HepG2 (cell line): ENCODE results near the gene TPBGL. TPM values are rescaled to one million over a fixed set of nuclear protein-coding genes. Genes with fewer than 3 reads are reported as not detected.

Source experiments
- ATAC-seq: fragments of 200-7000 bp; cut with Tn5 transposase; 3 replicates; pipeline ENCODE4 v1.9.1; 2020; ENCODE audit warnings: mild to moderate bottlenecking, moderate library complexity
- BruUV-seq: library from RNA; stranded (reverse); fragments of 400-500 nt; replicated peaks from 2 replicates; lab custom pipeline; 2021; lab: Mats Ljungman, UMichigan
- CTCF ChIA-PET: fragments of 300-600 bp; formaldehyde crosslinking; extraction: SDS; loops from one replicate; lab custom pipeline; 2021; ENCODE audit warnings: low total read pairs, inconsistent platforms, low intra/inter-chr PET ratio; lab: Yijun Ruan, JAX
- POLR2A ChIA-PET: fragments of 350-600 bp; sonication (Branson Sonifier 250); formaldehyde crosslinking; loops from one replicate; lab custom pipeline; 2020; ENCODE audit warnings: antibody characterized with exemption, inconsistent platforms; lab: Yijun Ruan, JAX
- DNase-seq: peaks from one replicate; pipeline ENCODE4 v3.0.0-alpha.2; 2015; ENCODE audit warnings: low spot score
- FAIRE-seq: peaks from 3 replicates; lab custom pipeline; 2011; peaks lifted over from hg19 to GRCh38; lab: Jason Lieb, UNC
- H2AFZ ChIP-seq: one replicate; pipeline ENCODE4 v1.6.1; 2011; ENCODE audit warnings: low read length, inconsistent platforms
- H3K27ac ChIP-seq: fragments of 300-600 bp; 3 replicates; pipeline ENCODE4 v1.8.0; 2011; ENCODE audit warnings: mixed run types, mild to moderate bottlenecking, mixed read lengths, low read length, inconsistent platforms; ENCODE audit not compliant: insufficient read depth; ENCODE audit errors: extremely low read length
- H3K27me3 ChIP-seq, 2 experiments: fragments of 200-600 bp in 1 of 2; 2 replicates in 1 of 2; 3 replicates in 1 of 2; pipeline versions ENCODE4 v1.6.0 to v1.8.0; 2011; ENCODE audit warnings: low read length in 2 of 2, mild to moderate bottlenecking in 2 of 2, moderate library complexity in 2 of 2, inconsistent platforms in 1 of 2; ENCODE audit not compliant: insufficient read depth in 2 of 2, control insufficient read depth in 1 of 2
- H3K36me3 ChIP-seq, 2 experiments: fragments of 200-600 bp in 1 of 2; replicated peaks in 1 of 2; 2 replicates in 1 of 2; 3 replicates in 1 of 2; pipeline versions ENCODE4 v1.5.1 to v1.8.0; 2011; ENCODE audit warnings: low read length in 2 of 2, inconsistent platforms in 1 of 2; ENCODE audit not compliant: insufficient read depth in 2 of 2, control insufficient read depth in 1 of 2
- H3K4me1 ChIP-seq: 2 replicates; pipeline ENCODE4 v1.5.1; 2012; ENCODE audit warnings: low read length, inconsistent platforms; ENCODE audit not compliant: insufficient read depth
- H3K4me2 ChIP-seq: 2 replicates; pipeline ENCODE4 v1.6.0; 2011; ENCODE audit warnings: low read depth, low read length, inconsistent platforms
- H3K4me3 ChIP-seq, 3 experiments: fragments of 200-600 bp in 1 of 3; sonication (generic), shearing (Covaris generic) in 1 of 3; replicated peaks in 1 of 3; 2 replicates each; pipeline ENCODE4 v1.5.1; 2011 to 2016; ENCODE audit warnings: low read length in 3 of 3, inconsistent platforms in 2 of 3, low read depth in 2 of 3, mild to moderate bottlenecking in 2 of 3, control low read depth in 1 of 3, mixed read lengths in 1 of 3; ENCODE audit not compliant: insufficient read depth in 1 of 3
- H3K79me2 ChIP-seq: one replicate; pipeline ENCODE4 v1.6.1; 2011; ENCODE audit warnings: low read length, inconsistent platforms; ENCODE audit not compliant: insufficient read depth
- H3K9ac ChIP-seq: 2 replicates; pipeline ENCODE4 v1.6.0; 2011; ENCODE audit warnings: mild to moderate bottlenecking, low read depth, low read length, inconsistent platforms; ENCODE audit not compliant: insufficient read depth
- H3K9me3 ChIP-seq: 2 replicates; pipeline ENCODE4 v1.5.1; 2012; ENCODE audit warnings: mild to moderate bottlenecking, low read length
- H4K20me1 ChIP-seq: 2 replicates; pipeline ENCODE4 v1.6.0; 2011; ENCODE audit warnings: inconsistent platforms, mild to moderate bottlenecking, low read length, moderate library complexity; ENCODE audit not compliant: insufficient read depth
- GATA4 ChIP-seq: sonication (generic); IDR thresholded peaks from 2 replicates; pipeline ENCODE4 v1.6.1; 2016; ENCODE audit warnings: antibody characterized with exemption, low read depth, borderline replicate concordance
- HCFC1 ChIP-seq: fragments of 150-350 bp; IDR thresholded peaks from 2 replicates; pipeline ENCODE4 v1.6.1; 2014; ENCODE audit warnings: low read depth, low read length
- HDAC6 ChIP-seq: fragments of 200-600 bp; sonication (generic); IDR thresholded peaks from 2 replicates; pipeline ENCODE4 v1.7.0; 2017; ENCODE audit warnings: mild to moderate bottlenecking, antibody characterized with exemption, low read length, low read depth
- ISX ChIP-seq: sonication (generic); formaldehyde crosslinking; conservative IDR thresholded peaks from 2 replicates; pipeline ENCODE4 v1.5.0; 2020; ENCODE audit warnings: missing genetic modification reagents
- KDM5A ChIP-seq: fragments of 200-600 bp; sonication (generic); IDR thresholded peaks from 2 replicates; pipeline ENCODE4 v1.7.0; 2018; ENCODE audit warnings: antibody characterized with exemption, mild to moderate bottlenecking, low read length, borderline replicate concordance
- KLF15 ChIP-seq: sonication (generic); formaldehyde crosslinking; IDR thresholded peaks from 2 replicates; pipeline ENCODE4 v1.8.1; 2023; ENCODE audit warnings: borderline replicate concordance, mild to moderate bottlenecking, inconsistent platforms, missing genetic modification reagents, mixed read lengths
- RARA ChIP-seq: IDR thresholded peaks from 2 replicates; pipeline ENCODE4 v1.6.1; 2016; ENCODE audit warnings: missing genetic modification reagents, missing compliant biosample characterization
- RBFOX2 ChIP-seq: fragments of 200-400 bp; formaldehyde crosslinking; IDR thresholded peaks from 2 replicates; pipeline ENCODE4 v1.6.1; 2017; ENCODE audit warnings: low read depth, mild to moderate bottlenecking, low read length
- SIN3B ChIP-seq: fragments of 150-350 bp; IDR thresholded peaks from 2 replicates; pipeline ENCODE4 v1.6.1; 2014; ENCODE audit warnings: low read length
- YEATS2 ChIP-seq: sonication (generic); formaldehyde crosslinking; IDR thresholded peaks from 2 replicates; pipeline ENCODE4 v1.4.0; 2020; ENCODE audit warnings: missing genetic modification reagents, borderline replicate concordance
- ZBTB38 ChIP-seq: sonication (generic); formaldehyde crosslinking; IDR thresholded peaks from 2 replicates; pipeline ENCODE4 v1.5.1; 2020; ENCODE audit warnings: mild to moderate bottlenecking, missing genetic modification reagents
- ZNF343 ChIP-seq: sonication (generic); formaldehyde crosslinking; IDR thresholded peaks from 2 replicates; pipeline ENCODE4 v1.4.0; 2020; ENCODE audit warnings: mild to moderate bottlenecking, missing genetic modification reagents
- ZNF629 ChIP-seq: sonication (generic); formaldehyde crosslinking; conservative IDR thresholded peaks from 2 replicates; pipeline ENCODE4 v1.5.0; 2020; ENCODE audit warnings: missing genetic modification reagents
- WGBS: methylation state at CpG from one replicate; pipeline ENCODE4 v1.1.6; 2017; ENCODE audit warnings: low lambda C conversion rate; 5-methylcytosine and 5-hydroxymethylcytosine counted together
- in situ Hi-C: cut with HindIII; loops from 2 replicates; pipeline ENCODE4 v1.10.0; 2017; ENCODE audit warnings: low pct_unique_long_range_greater_than_20kb; ENCODE audit not compliant: extremely low pct_ligation_motif_present
- intact Hi-C: fragments of 100-400 bp; cut with micrococcal nuclease; formaldehyde crosslinking; loops from one replicate; pipeline ENCODE4 v1.10.0; 2022; ENCODE audit not compliant: unreplicated experiment
- polyA plus RNA-seq, 8 experiments: library from polyadenylated mRNA; depleted of rRNA in 3 of 8; stranded (reverse) in 7 of 8; unstranded in 1 of 8; fragments of >200 nt; fragmentation: Illumina TruSeq in 4 of 8; extraction: Trizol in 4 of 8; gene quantifications; 2 replicates each; pipeline versions ENCODE4 v1.2.1 to v1.2.3, GENCODE V29; 2011 to 2016; ENCODE audit warnings: low read depth in 4 of 8, missing spikeins in 1 of 8, mixed read lengths in 1 of 8; ENCODE audit not compliant: insufficient read depth in 1 of 8
- total RNA-seq, 5 experiments: library from RNA; depleted of rRNA; stranded (reverse); fragments of >200 nt; fragmentation: Illumina TruSeq; extraction: Trizol; gene quantifications; 2 replicates each; pipeline ENCODE4 v1.2.3, GENCODE V29; 2016; ENCODE audit warnings: low read depth in 1 of 5
- TF ChIP-seq, protein P1 (sequence below): IDR thresholded peaks from 2 replicates; pipeline ENCODE4 v1.6.1; 2016; ENCODE audit warnings: control low read depth
- TF ChIP-seq, protein P2 (sequence below): sonication (generic); formaldehyde crosslinking; IDR thresholded peaks from 2 replicates; pipeline ENCODE4 v1.5.0; 2020; ENCODE audit warnings: missing genetic modification reagents
- TF ChIP-seq, protein P3 (sequence below): sonication (generic); formaldehyde crosslinking; IDR thresholded peaks from 2 replicates; pipeline ENCODE4 v1.5.0; 2020; ENCODE audit warnings: missing genetic modification reagents, mild to moderate bottlenecking, borderline replicate concordance

The TPBGL gene
- total and polyA plus RNA-seq, 2 of the 13 experiments (the other 11 are each of a cell fraction or from before 2014, with no cell fraction given): not detected

DNA sequence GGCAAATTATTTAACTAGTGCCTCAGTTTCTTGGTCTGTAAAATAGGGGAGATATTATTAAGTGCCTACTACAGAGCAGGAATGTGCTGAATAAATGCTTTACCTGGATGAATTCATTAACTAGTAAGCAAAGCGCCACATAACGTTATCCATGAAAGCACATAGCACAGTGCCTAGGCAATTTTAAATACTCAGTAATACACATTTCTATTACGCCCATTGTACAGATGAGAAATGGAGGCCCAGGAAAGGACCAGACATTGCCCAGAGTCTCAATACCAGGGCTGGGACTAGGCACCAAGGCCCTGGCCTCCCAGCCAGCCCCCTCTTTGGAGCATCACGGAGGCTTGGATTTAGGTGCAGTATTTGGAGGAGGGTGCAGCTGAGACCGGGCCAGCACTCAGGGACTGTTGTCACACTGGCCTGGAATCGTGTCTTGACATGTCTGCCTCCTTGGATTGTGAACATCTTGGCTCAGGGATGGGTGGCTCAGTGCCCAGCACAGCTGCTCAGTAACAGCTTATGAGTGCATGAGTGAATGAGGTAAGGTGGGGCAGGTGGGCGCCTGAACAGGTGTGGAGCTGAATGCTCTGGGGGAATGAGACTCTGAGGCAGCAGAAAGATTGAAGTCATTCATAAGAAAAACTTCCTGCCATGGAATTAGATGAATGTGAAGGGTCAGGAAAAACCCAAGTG, 42.1 kb upstream of the TPBGL start:
- Histone ChIP-seq H3K27me3 (no peaks in the 10 kb centered on the region), H4K20me1 (no peaks in the 10 kb centered on the region), H2AFZ (no peak overlapping the region), H3K4me2 (no peak overlapping the region), H3K4me1 (peaks cover 10% of the 10 kb centered on the region), H3K9ac (no peak overlapping the region), H3K27ac (no peak overlapping the region), H3K9me3 (no peaks in the 10 kb centered on the region), H3K79me2 (no peaks in the 10 kb centered on the region), H3K36me3 (peaks cover 4 to 9% of the 10 kb centered on the region in 2 experiments; a peak in 4 of 5 replicates), H3K4me3 (no peak overlapping the region)
- 98% methylated on average over 7 of the region's 7 CpGs for WGBS
- POLR2A ChIA-PET: no interaction called here
- DNase-seq: no peak
- FAIRE-seq: no peak
- in situ Hi-C loops: no loop called here
- CTCF ChIA-PET: no interaction called here
- no peak for ATAC-seq
- BruUV-seq: no TSS peak
- no peak for TF ChIP-seq ZBTB38 (CRISPR knock-in tag)
- TF ChIP-seq, protein P1, sequence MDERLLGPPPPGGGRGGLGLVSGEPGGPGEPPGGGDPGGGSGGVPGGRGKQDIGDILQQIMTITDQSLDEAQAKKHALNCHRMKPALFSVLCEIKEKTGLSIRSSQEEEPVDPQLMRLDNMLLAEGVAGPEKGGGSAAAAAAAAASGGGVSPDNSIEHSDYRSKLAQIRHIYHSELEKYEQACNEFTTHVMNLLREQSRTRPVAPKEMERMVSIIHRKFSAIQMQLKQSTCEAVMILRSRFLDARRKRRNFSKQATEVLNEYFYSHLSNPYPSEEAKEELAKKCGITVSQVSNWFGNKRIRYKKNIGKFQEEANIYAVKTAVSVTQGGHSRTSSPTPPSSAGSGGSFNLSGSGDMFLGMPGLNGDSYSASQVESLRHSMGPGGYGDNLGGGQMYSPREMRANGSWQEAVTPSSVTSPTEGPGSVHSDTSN (CRISPR knock-in tag): no peak
- TF ChIP-seq HDAC6: no peak
- TF ChIP-seq ZNF629 (CRISPR knock-in tag): peak; percentile 47; the same call in 1 of the 2 replicates
- TF ChIP-seq GATA4: no peak
- intact Hi-C loops: no loop called here

DNA sequence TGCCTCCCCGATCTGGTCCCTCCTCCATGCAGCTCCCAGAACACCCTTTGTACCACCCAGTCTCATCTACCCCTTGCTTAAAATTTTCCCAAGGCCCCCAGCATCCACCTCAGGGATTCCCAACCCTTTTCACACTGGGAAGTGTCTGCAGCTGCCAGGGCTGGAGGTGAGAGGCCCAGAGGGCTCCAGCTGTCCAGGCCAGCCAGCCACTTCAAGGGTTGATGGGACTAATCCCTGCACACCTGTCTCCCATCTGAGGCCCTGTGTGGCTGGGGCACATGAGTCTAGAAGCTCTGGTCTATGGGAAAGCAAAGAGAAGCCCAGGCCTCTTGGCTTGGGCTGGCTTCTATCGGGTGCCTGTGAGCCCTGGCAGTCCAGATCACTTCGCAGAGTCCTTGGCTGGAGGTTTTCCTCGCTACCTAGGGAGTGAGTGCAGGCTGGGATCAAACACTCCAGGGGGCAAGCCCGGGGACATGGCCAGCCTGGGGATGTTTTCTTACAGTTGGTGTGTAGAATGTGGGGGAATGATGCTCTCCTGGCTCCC, 41.1 kb upstream of the TPBGL start:
- FAIRE-seq: no peak
- Histone ChIP-seq H3K79me2 (no peaks in the 10 kb centered on the region), H3K9me3 (no peaks in the 10 kb centered on the region), H3K36me3 (peaks cover 4 to 9% of the 10 kb centered on the region in 2 experiments; a peak in 4 of 5 replicates), H3K4me1 (peaks cover 20% of the 10 kb centered on the region), H3K27me3 (no peaks in the 10 kb centered on the region), H2AFZ (no peak overlapping the region), H3K4me2 (no peak overlapping the region), H3K9ac (no peak overlapping the region), H3K4me3 (no peak overlapping the region), H3K27ac (no peak overlapping the region), H4K20me1 (no peaks in the 10 kb centered on the region)
- intact Hi-C loops: no loop called here
- ATAC-seq: no peak
- in situ Hi-C loops: no loop called here
- CTCF ChIA-PET: no interaction called here
- POLR2A ChIA-PET: no interaction called here
- DNase-seq: no peak
- no TSS peak for BruUV-seq
- 95% methylated on average over 4 of the region's 5 CpGs for WGBS
- TF ChIP-seq ZNF343 (no peak), KDM5A (no peak), ISX (CRISPR knock-in tag) (no peak), HCFC1 (no peak), RBFOX2 (no peak), KLF15 (CRISPR knock-in tag) (no peak), RARA (CRISPR knock-in tag) (no peak), SIN3B (no peak), YEATS2 (no peak)
- TF ChIP-seq, protein P2, sequence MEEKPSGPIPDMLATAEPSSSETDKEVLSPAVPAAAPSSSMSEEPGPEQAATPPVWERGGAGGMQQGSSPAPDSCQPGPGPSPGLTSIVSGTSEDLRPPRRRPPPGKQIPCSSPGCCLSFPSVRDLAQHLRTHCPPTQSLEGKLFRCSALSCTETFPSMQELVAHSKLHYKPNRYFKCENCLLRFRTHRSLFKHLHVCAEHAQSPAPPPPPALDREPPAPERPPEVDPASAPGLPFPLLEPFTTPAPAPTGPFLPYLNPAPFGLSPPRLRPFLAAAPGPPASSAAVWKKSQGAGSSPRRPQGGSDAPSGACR (CRISPR knock-in tag): no peak
- TF ChIP-seq, protein P3, sequence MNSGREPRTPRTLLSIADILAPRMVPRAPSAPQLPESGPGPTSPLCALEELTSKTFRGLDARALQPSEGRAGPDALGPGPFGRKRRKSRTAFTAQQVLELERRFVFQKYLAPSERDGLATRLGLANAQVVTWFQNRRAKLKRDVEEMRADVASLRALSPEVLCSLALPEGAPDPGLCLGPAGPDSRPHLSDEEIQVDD (CRISPR knock-in tag): no peak
